C4-2B (cell line): ENCODE data around the gene CLDN4.

Experiments used
- ZFX ChIP-seq: fragments of 450-650 bp; IDR thresholded peaks from 2 replicates; pipeline ENCODE4 v1.6.1; 2017
- TF ChIP-seq, protein P1 (sequence below): fragments of 450-650 bp; conservative IDR thresholded peaks from 2 replicates; pipeline ENCODE4 v1.5.1; 2017; ENCODE audit warnings: mild to moderate bottlenecking

DNA sequence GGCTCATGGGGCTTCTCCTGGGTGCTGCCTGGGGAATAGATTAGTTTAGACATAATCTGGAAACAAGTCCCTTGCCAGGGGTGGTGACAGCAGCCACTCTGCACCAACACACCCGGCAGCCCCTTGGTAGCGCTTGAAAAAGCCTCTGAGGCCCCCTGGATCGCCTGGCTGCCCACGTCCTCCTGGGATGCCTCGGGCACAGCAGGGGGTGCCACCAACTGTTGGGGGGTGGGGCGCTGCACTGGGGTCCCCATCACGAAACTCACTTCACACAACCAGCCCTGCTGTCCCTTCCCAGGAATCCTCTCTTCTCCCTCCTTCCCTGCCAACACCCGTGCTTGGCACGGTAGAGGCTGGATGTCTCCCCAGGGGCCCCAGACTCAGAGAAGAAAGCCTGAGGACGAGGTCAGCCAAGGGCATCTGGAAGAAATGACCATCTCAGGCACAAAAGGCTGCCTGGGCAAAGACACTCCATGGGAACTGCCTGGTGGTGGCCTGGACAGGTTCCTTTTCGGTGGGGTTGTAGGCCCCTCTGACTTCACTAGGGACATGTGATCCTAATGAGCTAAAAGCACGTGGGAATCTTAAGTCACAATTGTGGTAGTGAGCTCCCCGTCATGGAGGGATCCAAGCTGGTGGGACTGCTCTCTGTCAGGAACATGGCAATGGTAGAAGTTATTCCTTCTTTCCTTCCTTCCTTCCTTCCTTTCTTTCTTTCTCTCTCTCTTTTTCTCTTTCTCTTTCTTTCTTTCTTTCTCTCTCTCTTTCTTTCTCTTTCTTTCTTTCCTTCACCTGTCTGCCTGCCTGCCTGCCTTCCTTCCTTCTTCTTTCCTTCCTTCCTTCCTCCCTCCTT, 41.5 kb downstream of the CLDN4 start:
- TF ChIP-seq, protein P1, sequence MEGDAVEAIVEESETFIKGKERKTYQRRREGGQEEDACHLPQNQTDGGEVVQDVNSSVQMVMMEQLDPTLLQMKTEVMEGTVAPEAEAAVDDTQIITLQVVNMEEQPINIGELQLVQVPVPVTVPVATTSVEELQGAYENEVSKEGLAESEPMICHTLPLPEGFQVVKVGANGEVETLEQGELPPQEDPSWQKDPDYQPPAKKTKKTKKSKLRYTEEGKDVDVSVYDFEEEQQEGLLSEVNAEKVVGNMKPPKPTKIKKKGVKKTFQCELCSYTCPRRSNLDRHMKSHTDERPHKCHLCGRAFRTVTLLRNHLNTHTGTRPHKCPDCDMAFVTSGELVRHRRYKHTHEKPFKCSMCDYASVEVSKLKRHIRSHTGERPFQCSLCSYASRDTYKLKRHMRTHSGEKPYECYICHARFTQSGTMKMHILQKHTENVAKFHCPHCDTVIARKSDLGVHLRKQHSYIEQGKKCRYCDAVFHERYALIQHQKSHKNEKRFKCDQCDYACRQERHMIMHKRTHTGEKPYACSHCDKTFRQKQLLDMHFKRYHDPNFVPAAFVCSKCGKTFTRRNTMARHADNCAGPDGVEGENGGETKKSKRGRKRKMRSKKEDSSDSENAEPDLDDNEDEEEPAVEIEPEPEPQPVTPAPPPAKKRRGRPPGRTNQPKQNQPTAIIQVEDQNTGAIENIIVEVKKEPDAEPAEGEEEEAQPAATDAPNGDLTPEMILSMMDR = no peak
- TF ChIP-seq ZFX = no peak
